GM18858 (cell line): ENCODE measurements around the gene KIF5C.
"Not testable (repeated sequence)": the region's sequence is repeated elsewhere in the genome, so short reads cannot be mapped to it uniquely, and the experiment has no call there.

Source experiments
- ATAC-seq: cut with Tn5 transposase; IDR thresholded peaks from one replicate; pipeline ENCODE4 v1.9.1; 2021; ENCODE audit not compliant: unreplicated experiment

Gene KIF5C

DNA sequence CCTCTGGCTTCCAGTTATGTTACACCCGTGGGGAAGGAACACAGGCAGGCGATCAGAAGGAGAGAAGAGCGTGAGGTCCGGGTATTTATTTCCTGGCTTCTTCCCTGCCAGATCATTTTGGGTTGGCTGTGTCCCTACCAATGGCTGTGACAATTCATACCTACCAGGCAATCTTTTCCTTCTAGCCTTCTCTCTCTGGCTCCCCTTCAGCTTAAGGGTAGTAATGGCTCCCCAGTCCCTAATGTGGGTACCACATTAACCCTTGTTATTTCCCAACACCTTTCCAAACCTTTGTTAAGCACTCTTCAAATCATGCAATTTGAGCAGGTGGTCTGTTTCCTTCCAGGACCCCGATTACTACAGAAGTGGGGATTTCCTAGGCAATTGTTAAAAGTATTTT, 84.7 kb downstream of the KIF5C start:
- ATAC-seq = no peak

DNA sequence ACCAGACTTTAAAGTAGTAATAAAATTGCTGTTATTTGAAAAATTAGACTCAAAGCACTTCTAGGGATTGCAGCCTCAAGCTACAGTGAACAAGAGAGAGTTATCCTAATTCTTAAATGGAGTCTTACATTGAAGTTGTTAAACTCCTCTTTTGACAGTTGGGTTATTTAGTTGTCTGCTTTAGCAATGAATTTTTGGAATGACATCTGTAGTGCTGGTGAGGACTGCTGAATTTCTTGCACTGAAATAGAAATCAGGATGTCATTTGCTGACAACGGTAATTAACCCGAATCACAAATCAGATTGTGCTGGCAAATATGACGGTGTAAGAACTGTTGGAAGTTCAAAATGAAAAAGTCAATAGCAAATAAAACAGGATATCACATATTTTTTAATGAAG, 85.5 kb downstream of the KIF5C start:
- ATAC-seq = no peak

DNA sequence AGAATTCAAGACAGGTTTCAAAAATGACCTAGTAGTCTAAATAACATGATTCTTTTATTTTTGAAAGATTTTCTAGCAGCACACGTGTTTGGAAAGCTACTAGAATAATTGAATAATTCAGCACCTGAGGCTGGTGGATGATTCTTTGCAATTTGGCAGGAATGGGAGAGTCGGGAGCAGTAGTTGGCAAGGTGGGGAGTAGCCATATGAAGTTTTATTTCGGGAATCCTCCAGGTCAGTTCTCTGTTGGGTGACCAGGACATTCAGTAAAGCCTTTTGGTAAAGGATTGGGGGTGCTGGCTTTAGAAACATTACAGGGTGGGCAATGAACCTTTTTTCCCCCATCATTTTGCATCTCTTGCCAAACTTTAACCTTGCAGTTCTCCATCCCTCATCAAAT, 88.4 kb downstream of the KIF5C start:
- ATAC-seq = no peak

DNA sequence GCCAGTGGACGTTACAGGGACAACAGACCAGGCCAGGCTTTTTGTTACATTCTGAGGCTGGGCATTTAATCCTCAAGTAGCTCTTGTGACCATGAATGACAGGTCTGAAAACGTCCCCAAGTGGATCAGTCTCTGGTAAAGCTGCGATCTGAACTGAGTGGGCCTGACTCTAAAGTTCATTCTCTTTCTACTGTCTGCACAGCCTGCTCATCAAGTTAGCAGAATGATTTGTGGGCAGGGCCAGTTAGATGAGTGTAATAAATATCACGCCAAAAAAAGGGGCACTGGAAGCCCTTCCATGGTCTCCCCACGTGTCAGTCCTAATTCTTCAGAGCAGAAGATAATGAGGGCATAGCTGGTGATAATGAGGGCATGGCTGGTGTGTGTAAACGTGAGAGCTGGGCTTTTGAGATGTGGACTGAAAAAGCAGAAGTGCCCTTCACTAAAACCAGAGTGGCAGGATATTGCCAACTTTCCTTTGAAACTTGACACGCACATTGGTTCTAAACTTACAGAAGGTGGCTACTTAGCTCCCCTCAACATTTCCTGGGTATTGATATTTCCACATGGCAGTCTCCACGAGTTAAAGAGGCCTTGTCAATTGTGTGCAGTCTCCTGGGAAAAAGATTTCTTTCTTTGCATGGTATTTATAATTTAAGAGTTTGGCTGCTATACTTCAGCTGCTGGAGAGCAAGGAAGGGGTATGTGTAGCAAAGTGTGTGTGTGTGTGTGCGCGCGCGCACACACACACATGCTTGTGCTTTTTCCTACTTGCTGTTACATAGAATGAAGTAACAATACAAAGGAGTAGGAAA, 90.8 kb downstream of the KIF5C start:
- peak; percentile 66 for ATAC-seq

DNA sequence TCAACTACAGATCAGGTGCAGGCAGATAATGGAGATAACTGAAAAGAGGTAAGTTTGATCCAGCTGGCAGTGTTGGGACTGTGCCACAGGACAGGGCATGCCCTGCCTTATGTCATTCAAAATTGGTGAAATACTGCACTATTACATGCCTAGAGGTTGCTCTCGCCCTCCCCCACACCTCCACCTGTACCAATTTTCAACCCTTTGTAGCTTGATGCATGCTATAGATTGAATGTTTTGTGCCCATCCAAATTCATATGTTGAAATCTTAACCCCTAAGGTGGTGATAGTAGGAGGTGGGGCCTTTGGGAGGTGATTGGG, 91.4 kb downstream of the KIF5C start:
- ATAC-seq = no peak

DNA sequence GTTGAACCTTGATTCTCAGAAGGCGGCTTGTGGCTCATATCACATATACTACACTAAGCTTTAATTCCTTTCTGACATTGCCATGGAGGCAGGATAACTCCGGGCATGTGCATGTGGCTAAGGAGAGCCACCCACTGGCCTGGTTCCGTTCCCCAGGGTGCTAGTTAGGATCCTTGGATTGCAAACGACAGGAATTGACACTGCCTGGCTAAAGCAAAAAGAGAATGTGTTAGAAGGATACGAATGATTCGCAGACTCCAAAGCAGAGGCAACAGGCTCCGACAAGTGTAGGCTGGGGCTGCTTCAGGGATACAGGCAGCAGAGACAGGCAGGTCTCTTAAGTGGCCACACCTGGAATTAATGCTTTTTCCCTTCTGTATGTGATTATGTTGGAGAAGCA, 92.0 kb downstream of the KIF5C start:
- no peak for ATAC-seq

DNA sequence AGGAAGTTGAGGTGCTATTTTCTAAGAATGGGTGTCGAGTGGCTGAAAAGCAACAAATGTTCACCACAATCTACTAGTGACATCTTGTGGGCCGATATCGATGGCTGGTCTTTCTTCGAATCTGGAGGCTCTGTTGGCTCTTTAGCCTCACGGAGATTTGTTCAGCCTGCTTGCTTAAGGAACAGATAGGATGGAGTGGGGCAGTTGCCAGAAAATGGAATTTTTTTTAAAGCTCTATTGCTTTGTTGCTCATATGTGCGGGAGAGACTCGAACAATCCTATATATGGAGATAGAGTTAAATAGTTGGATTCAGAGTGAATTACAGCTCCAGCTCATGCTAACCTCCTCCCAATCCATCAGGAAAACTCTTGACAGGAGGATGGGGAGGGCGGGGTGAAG, 92.6 kb downstream of the KIF5C start:
- ATAC-seq = no peak

DNA sequence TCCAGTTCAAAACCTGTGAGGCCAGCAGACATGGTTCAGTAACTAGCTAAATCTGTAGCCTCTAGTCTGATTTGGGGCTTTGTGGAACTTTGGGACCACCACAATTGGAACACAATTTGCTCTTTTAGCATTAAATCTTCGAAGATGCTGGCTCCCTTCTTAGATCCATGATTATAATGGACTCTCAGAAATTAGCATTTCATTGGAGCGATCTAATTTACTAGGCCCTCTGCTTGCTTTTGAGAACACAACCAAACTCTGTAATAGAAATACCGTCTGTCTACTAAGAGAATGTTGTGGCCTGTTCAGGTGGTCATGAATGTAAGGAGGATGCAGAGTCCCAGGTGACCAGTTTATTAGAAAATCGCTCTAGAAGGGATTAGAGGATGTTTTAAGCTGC, 93.3 kb downstream of the KIF5C start:
- no peak for ATAC-seq

DNA sequence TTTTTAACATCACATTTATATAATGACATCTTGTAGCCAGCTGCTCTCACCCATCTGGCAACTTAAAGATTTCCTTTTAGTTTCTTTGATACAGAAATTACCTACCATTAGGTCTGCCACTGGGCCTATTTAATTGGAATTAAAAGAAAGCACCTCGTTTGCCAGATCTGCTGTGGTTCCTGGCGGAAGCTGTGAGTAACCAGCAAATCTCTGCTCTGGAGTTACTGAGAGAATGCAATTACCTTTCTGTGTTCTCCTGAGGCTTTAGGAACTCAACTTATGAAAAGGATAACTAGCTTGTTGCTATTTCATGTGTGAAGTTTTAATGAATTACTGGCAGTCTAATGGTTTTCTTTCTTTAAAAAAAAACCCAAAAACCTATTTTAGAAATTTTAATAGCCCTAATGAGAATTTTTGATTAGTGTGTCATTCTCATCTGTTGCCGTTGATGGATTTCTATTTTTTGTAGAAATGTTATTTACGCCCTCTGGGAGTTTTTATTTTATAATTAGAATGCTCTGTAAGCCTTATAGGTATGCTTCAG, 93.8 kb downstream of the KIF5C start:
- ATAC-seq = no peak

DNA sequence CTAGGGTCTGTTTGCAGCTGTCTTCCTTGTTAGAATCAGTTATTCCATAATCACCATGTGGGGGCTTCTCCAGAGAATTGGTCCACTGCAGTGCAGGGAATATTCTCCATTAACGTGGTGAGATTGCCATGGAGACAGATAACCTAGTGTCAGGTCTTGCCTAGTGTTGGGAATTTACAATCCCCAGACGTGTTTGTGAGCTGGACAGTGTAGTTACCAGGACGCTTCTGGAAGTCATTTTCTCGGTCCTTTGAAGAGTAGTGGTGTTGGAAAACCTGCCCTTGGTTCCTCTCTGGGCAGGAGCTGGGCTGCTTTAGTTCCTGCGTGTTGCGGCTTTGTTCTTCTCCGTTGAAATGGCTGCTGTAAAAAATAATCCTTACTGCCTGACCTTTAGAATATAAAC, 94.6 kb downstream of the KIF5C start:
- ATAC-seq = no peak

DNA sequence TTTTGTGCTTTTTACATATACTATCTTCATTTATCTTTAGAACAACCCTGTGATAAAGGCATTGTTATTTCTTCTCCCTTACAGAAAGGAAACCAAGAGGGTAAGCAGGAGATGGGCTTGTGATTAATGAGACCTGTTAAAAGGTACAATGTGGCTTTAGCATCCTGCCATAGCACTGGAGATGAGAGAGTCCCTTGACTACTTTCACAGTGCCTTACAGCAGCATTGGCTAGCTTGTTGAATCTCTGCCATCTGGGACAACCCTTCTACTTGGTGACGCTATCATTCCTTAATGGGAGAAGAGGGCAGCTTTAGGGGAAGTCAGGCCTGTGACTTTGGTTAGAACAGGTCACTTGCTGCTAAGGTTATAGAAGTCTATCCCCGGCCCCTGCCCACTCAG, 95.4 kb downstream of the KIF5C start:
- ATAC-seq = no peak

DNA sequence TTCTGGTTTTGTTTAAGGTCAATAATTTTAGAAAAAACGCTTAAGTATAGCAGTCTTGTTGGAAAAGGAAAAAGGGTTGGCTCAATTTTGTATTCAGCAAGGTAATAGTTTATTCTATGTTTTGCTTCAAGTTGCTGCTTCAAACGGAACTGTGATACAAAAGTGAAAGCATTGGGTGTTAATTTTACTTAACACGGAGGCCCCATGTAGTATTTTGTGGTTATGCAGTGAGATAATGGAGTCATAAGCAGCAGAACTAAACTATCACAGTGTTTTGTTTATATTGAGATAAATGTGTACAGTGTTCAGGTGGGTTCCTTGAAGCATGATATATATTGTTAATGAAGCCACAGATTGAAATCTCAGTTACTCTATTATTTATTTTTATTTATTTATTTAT, 96.5 kb downstream of the KIF5C start:
- peak; percentile 97 for ATAC-seq

DNA sequence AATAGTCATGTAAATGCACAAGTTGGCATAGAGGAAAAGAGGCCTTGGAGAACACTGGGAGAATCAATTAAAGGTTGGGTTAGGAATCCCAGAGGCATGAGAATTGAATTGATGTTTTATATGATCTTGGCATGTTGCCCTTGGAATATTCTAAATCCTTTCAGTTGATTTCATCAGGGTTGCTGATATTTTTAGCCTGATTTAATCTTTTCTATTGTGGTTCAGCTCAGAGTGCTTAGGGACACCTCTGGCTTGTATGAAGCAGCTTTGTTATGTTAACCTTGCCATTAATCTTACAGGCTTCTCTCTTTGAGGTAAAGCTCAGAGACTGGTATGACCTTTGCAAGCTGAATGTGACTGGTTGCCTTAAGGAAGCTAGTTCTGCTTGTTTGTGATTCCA, 99.1 kb downstream of the KIF5C start:
- ATAC-seq = no peak

DNA sequence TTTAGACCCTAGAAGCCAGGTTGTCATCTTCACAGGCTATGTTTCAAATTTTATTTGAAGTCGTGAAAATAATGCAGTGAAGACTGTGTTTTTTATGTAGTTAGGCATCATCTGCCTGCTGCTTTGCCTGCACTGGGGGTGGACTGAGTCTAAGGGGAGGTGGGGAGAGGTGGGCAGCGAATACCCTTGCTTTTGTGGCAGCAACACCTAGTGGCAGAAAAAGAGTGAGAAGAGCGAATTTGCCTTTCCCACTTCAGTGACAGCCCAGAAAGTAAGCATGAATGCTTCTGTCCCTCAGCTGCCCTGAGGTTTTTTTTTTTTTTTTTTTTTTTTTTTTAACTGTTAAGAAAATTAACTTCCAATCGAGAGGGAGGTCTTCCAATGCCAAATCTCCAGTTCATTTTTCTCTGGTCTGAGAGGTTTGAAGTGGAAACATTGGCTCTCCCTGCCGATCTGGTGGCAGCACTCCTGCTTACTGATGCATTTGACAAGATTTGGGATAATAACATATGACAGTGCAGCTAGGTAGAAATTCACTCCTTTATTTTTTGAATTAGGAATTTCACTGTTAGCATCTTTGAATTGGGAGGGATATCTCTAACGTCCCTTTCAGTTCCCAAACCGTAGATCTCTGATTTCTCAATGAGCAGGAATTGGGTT, 103.1 kb downstream of the KIF5C start:
- ATAC-seq = no peak

DNA sequence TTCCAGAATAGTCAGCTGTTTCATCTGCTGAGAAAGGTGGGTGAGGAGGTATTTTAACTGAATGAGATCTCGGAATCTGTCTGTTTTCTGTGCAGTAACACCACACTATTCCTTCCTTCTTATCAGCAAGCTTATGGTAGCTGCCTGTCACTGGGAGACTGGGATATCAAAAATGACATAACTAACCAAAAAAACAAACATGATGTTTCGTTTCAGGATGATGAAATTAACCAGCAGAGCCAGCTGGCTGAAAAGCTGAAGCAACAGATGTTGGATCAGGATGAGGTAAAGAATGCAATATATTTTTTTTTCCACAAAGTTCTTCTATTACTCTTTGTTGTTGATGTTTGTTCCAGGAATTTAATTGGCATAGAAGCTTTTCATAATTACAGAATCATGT, 103.7 kb downstream of the KIF5C start:
- ATAC-seq = no peak

DNA sequence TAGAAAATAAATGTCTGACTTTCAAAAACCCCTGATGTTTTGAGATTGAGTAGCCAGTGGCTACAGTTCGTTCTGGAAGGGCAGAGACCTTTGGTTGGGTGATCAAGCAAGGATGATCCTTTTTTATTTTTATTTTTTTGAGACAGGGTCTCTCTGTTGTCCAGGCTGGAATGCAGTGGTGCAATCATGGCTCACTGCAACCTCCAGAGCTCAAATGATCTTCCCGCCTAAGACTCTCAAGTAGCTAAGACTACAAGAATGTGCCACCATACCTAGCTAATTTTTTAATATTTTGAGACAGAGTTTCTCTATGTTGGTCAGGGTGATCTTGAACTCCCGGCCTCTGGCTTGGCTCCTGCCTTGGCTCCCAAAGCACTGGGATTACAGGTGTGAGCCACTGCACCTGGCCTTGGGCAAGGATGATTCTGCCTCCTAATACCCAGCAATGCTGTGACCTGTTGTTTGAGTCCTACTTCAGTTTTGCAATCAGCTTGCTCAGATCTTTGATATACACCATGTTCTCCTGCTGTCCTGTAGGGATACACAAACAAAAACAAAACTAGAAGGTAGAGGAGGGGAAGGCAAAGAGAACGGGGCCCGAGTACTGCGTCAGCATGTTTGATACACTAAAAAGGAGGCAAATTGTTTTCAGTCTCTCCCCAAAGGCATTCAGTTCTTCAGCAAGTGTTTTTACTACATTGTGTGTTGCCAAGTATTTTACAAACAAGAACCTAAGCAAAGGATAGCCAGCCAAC, 104.3 kb downstream of the KIF5C start:
- no peak for ATAC-seq

DNA sequence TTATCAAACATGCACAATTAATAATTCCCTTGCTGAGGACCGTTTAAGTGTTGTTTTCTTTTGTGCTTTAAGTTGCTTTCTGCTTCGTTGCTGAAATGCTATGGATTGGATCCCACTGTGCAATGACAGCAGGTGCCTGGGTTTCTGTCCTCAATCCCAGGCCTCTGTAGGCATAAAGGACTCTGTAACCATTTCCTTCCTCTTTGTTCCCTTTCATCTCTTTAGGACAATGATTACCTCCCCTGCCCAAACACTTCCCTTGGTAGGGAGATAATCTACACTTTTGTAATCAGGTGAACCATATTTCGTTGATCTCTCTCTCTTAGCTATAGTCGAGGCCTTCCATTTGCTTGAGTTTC, 104.9 kb downstream of the KIF5C start:
- ATAC-seq = no peak

DNA sequence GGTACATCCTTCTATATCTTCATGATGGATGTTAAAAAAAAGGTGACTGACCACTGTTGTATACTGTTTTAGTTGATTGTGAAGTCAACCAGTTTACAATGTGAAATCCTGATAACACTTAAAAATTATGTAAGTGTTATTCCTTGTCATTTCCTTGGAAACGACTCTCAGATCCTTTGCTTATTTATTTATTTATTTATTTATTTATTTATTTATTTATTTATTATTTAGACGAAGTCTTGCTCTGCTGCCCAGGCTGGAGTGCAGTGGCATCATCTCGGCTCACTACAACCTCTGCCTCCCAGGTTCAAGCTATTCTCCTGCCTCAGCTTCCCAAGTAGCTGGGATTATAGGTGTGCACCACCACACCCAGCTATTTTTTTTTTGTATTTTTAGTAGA, 105.5 kb downstream of the KIF5C start:
- ATAC-seq = not testable (repeated sequence)

DNA sequence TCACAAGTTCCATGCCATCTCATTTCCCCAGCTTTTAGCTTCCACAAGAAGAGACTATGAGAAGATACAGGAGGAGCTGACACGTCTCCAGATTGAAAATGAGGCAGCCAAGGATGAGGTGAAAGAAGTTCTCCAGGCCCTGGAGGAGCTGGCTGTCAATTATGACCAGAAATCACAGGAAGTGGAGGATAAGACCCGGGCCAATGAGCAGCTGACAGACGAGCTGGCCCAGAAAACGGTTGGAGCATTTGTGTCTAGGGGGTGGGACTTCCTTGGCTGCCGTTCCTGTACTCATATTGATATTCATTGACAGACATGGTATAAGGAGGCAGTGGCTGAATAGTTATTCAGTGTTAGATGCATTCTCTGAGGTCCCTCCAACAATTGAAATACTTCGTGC, 106.3 kb downstream of the KIF5C start:
- ATAC-seq = no peak

DNA sequence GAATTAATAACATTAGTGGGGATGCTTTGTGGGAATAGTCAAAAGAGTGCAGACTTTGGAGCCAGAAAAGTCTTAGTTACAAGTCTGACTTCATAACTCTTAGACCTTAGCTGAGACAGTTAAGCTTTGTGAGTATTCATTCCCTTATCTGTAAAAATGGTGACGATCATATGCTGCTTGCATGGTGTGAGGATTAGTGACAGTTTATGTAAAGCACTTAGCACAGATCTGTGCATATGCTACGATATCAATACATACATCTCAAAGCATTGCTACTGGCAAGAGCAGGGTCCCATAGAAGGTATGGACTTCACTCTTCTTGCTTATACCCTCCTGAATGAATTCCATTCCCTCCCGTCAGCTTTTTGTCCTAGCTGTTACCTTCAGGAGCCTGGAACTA, 106.8 kb downstream of the KIF5C start:
- ATAC-seq = no peak

DNA sequence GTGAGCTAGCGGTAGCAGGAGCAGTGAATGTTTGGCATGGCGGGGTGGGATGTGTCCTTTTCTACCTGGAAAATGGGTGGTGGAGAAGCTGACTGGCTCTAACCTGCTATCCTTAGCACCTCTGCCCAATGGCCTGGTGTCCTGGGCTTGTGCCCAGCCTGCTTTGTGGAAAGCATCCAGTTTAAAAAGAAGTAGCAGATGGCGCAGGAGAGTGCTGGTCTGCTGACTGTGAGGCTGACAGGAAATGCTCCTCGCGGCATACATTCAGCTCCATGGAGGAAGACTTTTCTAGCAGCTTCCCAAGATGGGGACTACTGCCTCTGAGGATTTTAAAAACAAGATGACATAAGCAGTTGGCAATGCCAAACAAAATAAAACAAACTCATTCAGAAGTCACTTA, 107.3 kb downstream of the KIF5C start:
- no peak for ATAC-seq

DNA sequence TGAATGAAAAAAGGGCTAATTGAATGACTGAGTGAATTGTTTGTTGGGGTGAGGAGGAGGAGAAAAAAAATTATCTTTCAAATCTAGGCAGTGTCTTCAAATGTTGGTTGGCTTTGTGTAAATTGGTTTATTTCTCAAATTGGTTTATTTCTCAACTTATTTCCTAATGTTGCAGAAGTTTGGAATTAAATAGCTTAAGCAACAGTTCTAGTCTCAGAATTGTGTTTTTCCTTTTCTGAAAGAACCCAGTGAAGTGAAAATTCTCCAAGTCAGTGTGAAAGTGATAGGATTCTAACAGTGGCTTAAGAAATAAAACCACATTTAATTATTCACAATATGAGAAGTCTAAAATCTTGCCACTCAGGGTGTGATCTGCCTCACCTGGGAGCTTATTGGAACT, 108.9 kb downstream of the KIF5C start:
- no peak for ATAC-seq
